SK-N-SH (cell line): ENCODE measurements around the gene SESTD1. TPM values are rescaled to one million over a fixed set of nuclear protein-coding genes. Genes with fewer than 3 reads are reported as not detected.

ENCODE experiments used
- CTCF ChIA-PET: fragments of 300-600, 350-600 bp; formaldehyde crosslinking; extraction: SDS; loops from one replicate; lab custom pipeline; 2021; lab: Yijun Ruan, JAX
- POLR2A ChIA-PET: fragments of 350-600 bp; sonication (Branson Sonifier 250); formaldehyde crosslinking; extraction: SDS; loops from one replicate; lab custom pipeline; 2020; ENCODE audit warnings: antibody characterized with exemption, inconsistent platforms; lab: Yijun Ruan, JAX
- DNase-seq: peaks from one replicate; pipeline ENCODE4 v3.0.0; 2012
- H2AFZ ChIP-seq: fragments of 200-600 bp; sonication (generic); 2 replicates; pipeline ENCODE4 v1.8.1; 2016; ENCODE audit warnings: antibody characterized with exemption, mild to moderate bottlenecking, low read depth
- H3F3A ChIP-seq: fragments of 200-600 bp; sonication (generic); replicated peaks from 2 replicates; pipeline ENCODE3; 2016; ENCODE audit warnings: antibody characterized with exemption, mild to moderate bottlenecking; ENCODE audit not compliant: insufficient read depth
- H3K27ac ChIP-seq, 2 experiments: fragments of 200-500 bp in 1 of 2; fragments of 200-600 bp in 1 of 2; sonication (Bioruptor generic) in 1 of 2; sonication (generic), shearing (Covaris generic) in 1 of 2; 2 replicates each; pipeline versions ENCODE4 v1.5.1 to v1.6.1; 2014 to 2016; ENCODE audit warnings: low read depth in 2 of 2, inconsistent platforms in 1 of 2, low read length in 1 of 2, mild to moderate bottlenecking in 1 of 2, mixed read lengths in 1 of 2
- H3K27me3 ChIP-seq: fragments of 200-600 bp; sonication (generic), shearing (Covaris generic); 2 replicates; pipeline ENCODE4 v1.6.1; 2016; ENCODE audit warnings: mixed run types; ENCODE audit not compliant: insufficient read depth
- H3K36me3 ChIP-seq, 2 experiments: fragments of 200-500 bp in 1 of 2; fragments of 200-600 bp in 1 of 2; sonication (Bioruptor generic) in 1 of 2; sonication (generic) in 1 of 2; replicated peaks in 1 of 2; 2 replicates each; pipeline versions ENCODE3 to v1.5.1; 2014 to 2016; ENCODE audit warnings: low read length in 1 of 2, mild to moderate bottlenecking in 1 of 2; ENCODE audit not compliant: insufficient read depth in 2 of 2, control insufficient read depth in 1 of 2
- H3K4me1 ChIP-seq, 2 experiments: fragments of 200-500 bp in 1 of 2; fragments of 200-600 bp in 1 of 2; sonication (Bioruptor generic) in 1 of 2; sonication (generic), shearing (Covaris generic) in 1 of 2; 2 replicates each; pipeline versions ENCODE4 v1.5.1 to v1.6.1; 2014 to 2016; ENCODE audit warnings: low read depth in 1 of 2, low read length in 1 of 2, mixed run types in 1 of 2; ENCODE audit not compliant: insufficient read depth in 2 of 2, control insufficient read depth in 1 of 2
- H3K4me2 ChIP-seq: fragments of 200-600 bp; sonication (generic), shearing (Covaris generic); 2 replicates; pipeline ENCODE4 v1.6.1; 2017; ENCODE audit warnings: mixed run types
- H3K4me3 ChIP-seq, 2 experiments: fragments of 200-500 bp in 1 of 2; fragments of 200-600 bp in 1 of 2; sonication (Bioruptor generic) in 1 of 2; sonication (generic), shearing (Covaris generic) in 1 of 2; 2 replicates each; pipeline versions ENCODE4 v1.5.1 to v1.8.1; 2014 to 2016; ENCODE audit warnings: low read depth in 2 of 2, inconsistent platforms in 1 of 2, low read length in 1 of 2, mild to moderate bottlenecking in 1 of 2, mixed read lengths in 1 of 2, moderate library complexity in 1 of 2
- H3K79me2 ChIP-seq: fragments of 200-600 bp; sonication (generic); 2 replicates; pipeline ENCODE4 v1.8.1; 2017; ENCODE audit warnings: mild to moderate bottlenecking; ENCODE audit not compliant: insufficient read depth
- H3K9ac ChIP-seq: fragments of 200-600 bp; sonication (generic); 2 replicates; pipeline ENCODE4 v1.6.1; 2017; ENCODE audit warnings: mixed run types
- H3K9me2 ChIP-seq: fragments of 200-600 bp; sonication (generic); 2 replicates; pipeline ENCODE4 v1.6.1; 2017; ENCODE audit warnings: mixed run types
- H3K9me3 ChIP-seq: fragments of 200-600 bp; sonication (generic); 2 replicates; pipeline ENCODE4 v1.6.1; 2017; ENCODE audit warnings: mixed run types, mild to moderate bottlenecking, moderate library complexity
- H4K20me1 ChIP-seq: fragments of 200-600 bp; sonication (generic); 2 replicates; pipeline ENCODE4 v1.6.1; 2017; ENCODE audit warnings: mild to moderate bottlenecking, mixed run types; ENCODE audit not compliant: insufficient read depth
- EP300 ChIP-seq, 2 experiments: IDR thresholded peaks; 2 replicates each; pipeline versions ENCODE4 v1.4.0 to v1.6.1; 2012; ENCODE audit warnings: borderline replicate concordance in 1 of 2, low read depth in 1 of 2, low read length in 1 of 2
- EZH2phosphoT487 ChIP-seq: fragments of 200-600 bp; sonication (generic); IDR thresholded peaks from 2 replicates; pipeline ENCODE4 v1.6.1; 2017; ENCODE audit warnings: low read depth, mixed run types, mild to moderate bottlenecking, antibody characterized with exemption, moderate library complexity, borderline replicate concordance
- FOXJ3 ChIP-seq: sonication (generic); formaldehyde crosslinking; IDR thresholded peaks from 2 replicates; pipeline ENCODE4 v1.5.1; 2020; ENCODE audit warnings: mild to moderate bottlenecking, missing genetic modification reagents
- MEF2A ChIP-seq: IDR thresholded peaks from 2 replicates; pipeline ENCODE4 v1.4.0; 2012; ENCODE audit warnings: low read depth, borderline replicate concordance
- MXI1 ChIP-seq: IDR thresholded peaks from 2 replicates; pipeline ENCODE4 v1.6.1; 2012; ENCODE audit warnings: mild to moderate bottlenecking, low read depth, low read length, improper control_type of control experiment
- NRF1 ChIP-seq: IDR thresholded peaks from 2 replicates; pipeline ENCODE4 v1.6.1; 2012; ENCODE audit warnings: low read depth, mild to moderate bottlenecking, low read length
- POLR2AphosphoS5 ChIP-seq: IDR thresholded peaks from 2 replicates; pipeline ENCODE4 v1.6.1; 2012; ENCODE audit warnings: low read depth, low read length
- RAD21 ChIP-seq: IDR thresholded peaks from 2 replicates; pipeline ENCODE4 v1.6.1; 2012; ENCODE audit warnings: mild to moderate bottlenecking, low read length
- RCOR1 ChIP-seq: fragments of 150-350 bp; IDR thresholded peaks from 2 replicates; pipeline ENCODE4 v1.6.1; 2017; ENCODE audit warnings: antibody characterized with exemption, low read length
- RXRA ChIP-seq: IDR thresholded peaks from 2 replicates; pipeline ENCODE4 v1.4.0; 2012; ENCODE audit warnings: low read depth, mild to moderate bottlenecking, borderline replicate concordance
- SIN3A ChIP-seq: IDR thresholded peaks from 2 replicates; pipeline ENCODE4 v1.6.1; 2012; ENCODE audit warnings: low read depth, mild to moderate bottlenecking, low read length, moderate library complexity, borderline replicate concordance
- TCF12 ChIP-seq: IDR thresholded peaks from 2 replicates; pipeline ENCODE4 v1.4.0; 2012
- TEAD4 ChIP-seq: IDR thresholded peaks from 2 replicates; pipeline ENCODE4 v1.4.0; 2012; ENCODE audit warnings: mild to moderate bottlenecking, borderline replicate concordance; ENCODE audit not compliant: insufficient read depth
- YY1 ChIP-seq: IDR thresholded peaks from 2 replicates; pipeline ENCODE4 v1.4.0; 2012; ENCODE audit warnings: low read depth, mild to moderate bottlenecking
- WGBS: methylation state at CpG from one replicate; pipeline ENCODE4 v1.1.6; 2017; ENCODE audit warnings: low lambda C conversion rate; 5-methylcytosine and 5-hydroxymethylcytosine counted together
- polyA plus RNA-seq, 3 experiments: library from polyadenylated mRNA; depleted of rRNA; stranded (reverse); fragments of >200 nt; gene quantifications; 2 replicates each; pipeline ENCODE4 v1.2.3, GENCODE V29; 2012
- TF ChIP-seq, protein P1 (sequence below): IDR thresholded peaks from 2 replicates; pipeline ENCODE4 v1.4.0; 2012; ENCODE audit warnings: low read depth, borderline replicate concordance
- TF ChIP-seq, protein P2 (sequence below): IDR thresholded peaks from 2 replicates; pipeline ENCODE4; 2012

Gene SESTD1
- polyA plus RNA-seq, 1 of the 3 experiments (the other 2 are of a cell fraction) = 4.6 TPM

DNA sequence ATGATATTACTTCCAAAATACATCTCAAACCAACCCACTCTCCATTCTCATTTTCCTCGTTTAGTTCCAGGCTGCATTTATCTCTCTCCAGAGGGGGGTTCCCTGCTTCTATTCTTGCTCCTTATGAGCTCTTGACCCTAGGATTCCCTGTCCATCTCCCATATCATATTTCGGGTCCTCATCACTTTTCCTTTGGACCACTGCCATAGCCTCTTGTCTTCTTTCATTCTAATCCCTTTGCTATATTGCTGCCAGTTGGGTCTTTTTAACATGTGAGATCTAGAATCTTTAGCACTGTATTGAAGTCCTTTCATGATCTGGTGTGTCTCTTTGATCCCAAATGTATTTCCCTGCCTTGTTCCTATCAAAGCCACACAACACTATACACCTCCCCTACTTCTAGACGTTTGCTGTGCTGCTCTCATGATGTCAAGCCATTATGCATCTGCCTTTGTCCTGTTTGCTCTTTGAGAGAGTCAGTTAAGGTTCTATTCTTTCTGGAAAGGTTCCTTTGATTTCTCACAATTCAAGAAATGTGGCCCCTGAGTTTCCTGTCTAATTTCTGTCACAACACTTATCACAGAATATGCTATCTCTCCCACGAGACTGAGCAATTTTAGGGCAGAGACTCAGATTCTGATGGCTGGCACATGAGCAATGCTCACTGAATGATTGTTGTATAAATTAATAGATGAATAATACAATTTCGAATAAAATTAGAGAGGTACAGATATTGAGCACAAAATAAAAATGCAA, 43.2 kb upstream of the SESTD1 start:
- 31% methylated on average over 5 of the region's 5 CpGs for WGBS
- TF ChIP-seq MEF2A (no peak), RAD21 (no peak), POLR2AphosphoS5 (no peak), EZH2phosphoT487 (no peak)
- H3K9me3 ChIP-seq = no peaks in the 10 kb centered on the region

GRCh38 chr2:179305125-179305524, 40.5 kb upstream of the SESTD1 start:
- no peaks in the 10 kb centered on the region for H3K4me1 ChIP-seq
- H2AFZ ChIP-seq = no peak overlapping the region
- no peaks in the 10 kb centered on the region for H3K36me3 ChIP-seq
- TF ChIP-seq SIN3A (no peak), EZH2phosphoT487 (no peak), POLR2AphosphoS5 (no peak), NRF1 (no peak), FOXJ3 (CRISPR knock-in tag) (no peak), RCOR1 (no peak), EP300 (IDR thresholded peaks at IDR 0.05; ENCODE audit: borderline replicate concordance in 1 of 2, low read depth in 1 of 2, low read length in 1 of 2) (no peak), RXRA (no peak), MXI1 (no peak), TEAD4 (no peak), YY1 (no peak), TCF12 (no peak)
- TF ChIP-seq, protein P1, sequence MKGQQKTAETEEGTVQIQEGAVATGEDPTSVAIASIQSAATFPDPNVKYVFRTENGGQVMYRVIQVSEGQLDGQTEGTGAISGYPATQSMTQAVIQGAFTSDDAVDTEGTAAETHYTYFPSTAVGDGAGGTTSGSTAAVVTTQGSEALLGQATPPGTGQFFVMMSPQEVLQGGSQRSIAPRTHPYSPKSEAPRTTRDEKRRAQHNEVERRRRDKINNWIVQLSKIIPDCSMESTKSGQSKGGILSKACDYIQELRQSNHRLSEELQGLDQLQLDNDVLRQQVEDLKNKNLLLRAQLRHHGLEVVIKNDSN = no peak
- TF ChIP-seq, protein P2, sequence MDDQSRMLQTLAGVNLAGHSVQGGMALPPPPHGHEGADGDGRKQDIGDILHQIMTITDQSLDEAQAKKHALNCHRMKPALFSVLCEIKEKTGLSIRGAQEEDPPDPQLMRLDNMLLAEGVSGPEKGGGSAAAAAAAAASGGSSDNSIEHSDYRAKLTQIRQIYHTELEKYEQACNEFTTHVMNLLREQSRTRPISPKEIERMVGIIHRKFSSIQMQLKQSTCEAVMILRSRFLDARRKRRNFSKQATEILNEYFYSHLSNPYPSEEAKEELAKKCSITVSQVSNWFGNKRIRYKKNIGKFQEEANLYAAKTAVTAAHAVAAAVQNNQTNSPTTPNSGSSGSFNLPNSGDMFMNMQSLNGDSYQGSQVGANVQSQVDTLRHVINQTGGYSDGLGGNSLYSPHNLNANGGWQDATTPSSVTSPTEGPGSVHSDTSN = no peak
- ChIA-PET POLR2A (no interaction called here), CTCF (no interaction called here)
- WGBS = 53% methylated on average over 3 of the region's 3 CpGs
- H3K79me2 ChIP-seq = no peaks in the 10 kb centered on the region
- no peaks in the 10 kb centered on the region for H3K9me3 ChIP-seq
- H3K4me2 ChIP-seq = no peak overlapping the region
- H3K27me3 ChIP-seq = no peaks in the 10 kb centered on the region
- no peaks in the 10 kb centered on the region for H4K20me1 ChIP-seq
- H3K9me2 ChIP-seq = no peaks in the 10 kb centered on the region
- no peak overlapping the region for H3K4me3 ChIP-seq
- no peak overlapping the region for H3K9ac ChIP-seq
- DNase-seq = no peak
- H3K27ac ChIP-seq = no peak overlapping the region
- H3F3A ChIP-seq = no peaks in the 10 kb centered on the region

More for the DNA sequence above, 43.2 kb upstream of the SESTD1 start:
- DNase-seq = no peak
- Histone ChIP-seq H2AFZ (no peak overlapping the region), H3K36me3 (no peaks in the 10 kb centered on the region), H3K27ac (no peak overlapping the region), H3F3A (no peaks in the 10 kb centered on the region), H3K4me1 (no peaks in the 10 kb centered on the region), H3K9ac (no peak overlapping the region), H4K20me1 (no peaks in the 10 kb centered on the region), H3K79me2 (no peaks in the 10 kb centered on the region), H3K4me2 (no peak overlapping the region), H3K4me3 (no peak overlapping the region), H3K9me2 (no peaks in the 10 kb centered on the region), H3K27me3 (no peaks in the 10 kb centered on the region)
- ChIA-PET CTCF (no interaction called here), POLR2A (no interaction called here)
